GM12891 (cell line): Measurements from ENCODE around the gene MYOCOS.
"Not testable (repeated sequence)": the region's sequence is repeated elsewhere in the genome, so short reads cannot be mapped to it uniquely, and the experiment has no call there.

Experiments used
- DNase-seq: peaks from one replicate; pipeline ENCODE4 v3.0.0; 2011; ENCODE audit warnings: low spot score; ENCODE audit not compliant: insufficient read length
- FAIRE-seq: peaks from 2 replicates; lab custom pipeline; 2011; peaks lifted over from hg19 to GRCh38; lab: Jason Lieb, UNC
- PAX5 ChIP-seq: IDR thresholded peaks from 2 replicates; pipeline ENCODE4 v1.6.1; 2011; ENCODE audit warnings: low read length, moderate library complexity, mild to moderate bottlenecking; ENCODE audit not compliant: insufficient read depth, severe bottlenecking
- POLR2A ChIP-seq: IDR thresholded peaks from 2 replicates; pipeline ENCODE4 v1.6.1; 2011; ENCODE audit warnings: low read depth, low read length, control low read depth
- POLR2AphosphoS5 ChIP-seq: IDR thresholded peaks from 2 replicates; pipeline ENCODE4 v1.6.1; 2011; ENCODE audit warnings: low read depth, low read length, control low read depth
- POU2F2 ChIP-seq: IDR thresholded peaks from 2 replicates; pipeline ENCODE4 v1.6.1; 2011; ENCODE audit warnings: low read depth, mild to moderate bottlenecking, control low read depth, low read length, moderate library complexity
- SPI1 ChIP-seq: IDR thresholded peaks from 2 replicates; pipeline ENCODE4 v1.6.1; 2011; ENCODE audit warnings: low read depth, low read length, control low read depth
- TAF1 ChIP-seq: IDR thresholded peaks from 2 replicates; pipeline ENCODE4 v1.6.1; 2011; ENCODE audit warnings: low read depth, low read length, control low read depth

Gene MYOCOS

DNA sequence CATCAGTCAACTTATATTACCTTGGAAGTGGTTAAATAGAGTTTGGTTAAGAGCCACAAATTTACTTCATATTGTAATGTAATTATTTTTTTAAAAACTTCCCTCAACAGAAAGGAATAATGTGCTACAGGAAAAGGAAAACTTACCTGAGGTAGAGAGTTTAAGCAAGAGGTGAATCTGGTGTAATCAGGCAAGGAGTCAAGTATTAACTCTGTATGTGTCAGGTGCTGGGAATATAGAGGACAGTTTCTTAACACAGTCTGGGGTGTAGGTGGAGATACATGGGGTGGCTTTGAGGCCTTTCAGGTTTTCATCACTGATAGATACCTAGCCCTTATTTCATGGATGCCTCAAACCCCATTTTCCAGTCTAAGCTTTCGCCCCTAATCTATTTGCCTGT lies 25.9 kb upstream of the MYOCOS start:
- no peak for TF ChIP-seq POLR2AphosphoS5
- TF ChIP-seq PAX5, result no peak
- no peak for TF ChIP-seq POU2F2
- TF ChIP-seq SPI1, result no peak
- TF ChIP-seq POLR2A, result no peak
- no peak for TF ChIP-seq TAF1
- DNase-seq (no peak), FAIRE-seq (no peak)

DNA sequence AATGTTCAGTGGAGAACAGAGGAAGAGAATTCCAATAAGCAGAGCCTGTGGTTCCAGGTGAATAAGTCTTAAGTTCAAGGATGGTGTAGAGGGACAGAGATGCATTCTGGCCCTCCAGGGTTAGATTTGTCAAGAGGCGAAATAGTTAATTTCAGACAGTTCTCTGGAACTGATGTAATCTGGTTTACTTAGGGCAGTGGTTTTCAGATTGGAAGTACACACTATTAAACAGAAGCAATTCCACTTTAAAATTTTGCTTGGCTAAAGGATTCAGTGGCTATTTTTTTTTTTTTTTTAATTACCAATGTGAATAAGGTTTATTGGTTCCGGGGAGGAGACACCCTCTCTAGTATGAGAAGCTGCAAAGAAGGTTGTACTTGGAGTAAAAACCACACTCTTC lies 25.3 kb upstream of the MYOCOS start:
- FAIRE-seq (no peak), DNase-seq (no peak)
- TF ChIP-seq POLR2A, result no peak

DNA sequence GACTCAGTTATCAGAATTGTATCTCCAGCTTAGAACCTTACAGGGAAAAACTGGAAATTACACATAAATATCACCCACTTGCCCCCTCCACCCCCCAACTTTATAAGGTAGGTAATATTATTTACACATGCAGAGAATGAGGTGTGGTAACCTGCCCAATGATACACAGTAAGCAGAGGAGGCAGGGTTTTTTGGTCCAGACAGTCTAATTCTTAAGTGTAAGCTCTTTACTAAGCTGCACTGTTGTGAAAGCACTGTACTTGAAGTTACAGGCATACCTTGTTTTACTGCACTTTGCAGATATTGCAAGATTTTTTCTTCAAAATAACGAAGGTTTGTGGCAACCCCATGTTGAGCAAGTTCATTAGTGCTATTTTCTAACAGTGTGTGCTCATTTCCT lies 24.8 kb upstream of the MYOCOS start:
- DNase-seq (no peak), FAIRE-seq (no peak)
- TF ChIP-seq TAF1 (no peak), SPI1 (no peak), POU2F2 (no peak), PAX5 (no peak), POLR2A (no peak), POLR2AphosphoS5 (no peak)

DNA sequence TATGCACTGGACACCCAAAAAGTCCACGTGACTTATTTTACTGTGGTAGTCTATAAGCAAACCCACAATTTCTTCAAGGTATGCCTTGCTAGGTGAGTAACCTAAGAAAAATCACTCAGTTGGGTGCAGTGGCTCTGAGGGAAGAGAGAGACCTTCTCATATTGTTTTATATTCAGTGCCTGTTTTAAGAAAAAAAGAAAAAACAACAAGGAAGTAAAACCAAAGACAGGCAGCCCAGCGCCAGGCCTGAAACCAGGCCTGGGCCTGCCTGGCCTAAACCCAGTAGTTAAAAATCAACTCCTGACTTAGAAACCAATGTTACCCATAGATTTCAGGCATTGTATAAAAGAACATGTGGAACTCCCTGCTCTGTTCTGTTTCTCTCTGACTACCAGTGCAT lies 21.7 kb upstream of the MYOCOS start:
- FAIRE-seq, DNase-seq: not testable (repeated sequence)

DNA sequence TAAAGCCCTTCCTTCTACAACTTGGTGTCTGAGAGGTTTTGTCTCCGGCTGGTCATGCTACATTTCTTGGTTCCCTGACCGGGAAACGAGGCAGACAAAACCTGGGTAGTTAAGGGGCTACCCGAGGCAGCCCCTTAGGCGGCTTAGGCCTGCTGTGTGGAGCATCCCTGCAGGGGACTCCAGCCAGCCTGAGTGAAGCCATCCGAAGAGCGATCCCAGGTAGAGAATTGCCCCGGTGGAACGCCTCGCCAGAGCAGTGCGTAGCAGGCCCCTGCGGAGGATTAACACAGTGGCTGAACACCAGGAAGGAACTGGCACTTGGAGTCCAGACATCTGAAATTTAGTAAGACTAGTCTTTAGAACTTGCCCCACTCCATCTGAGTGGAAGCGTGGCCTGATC lies 21.2 kb upstream of the MYOCOS start:
- no peak for TF ChIP-seq TAF1
- TF ChIP-seq PAX5, result no peak
- TF ChIP-seq POLR2A, result no peak
- TF ChIP-seq SPI1, result no peak
- TF ChIP-seq POU2F2, result no peak
- TF ChIP-seq POLR2AphosphoS5, result no peak
- FAIRE-seq (no peak), DNase-seq (no peak)

DNA sequence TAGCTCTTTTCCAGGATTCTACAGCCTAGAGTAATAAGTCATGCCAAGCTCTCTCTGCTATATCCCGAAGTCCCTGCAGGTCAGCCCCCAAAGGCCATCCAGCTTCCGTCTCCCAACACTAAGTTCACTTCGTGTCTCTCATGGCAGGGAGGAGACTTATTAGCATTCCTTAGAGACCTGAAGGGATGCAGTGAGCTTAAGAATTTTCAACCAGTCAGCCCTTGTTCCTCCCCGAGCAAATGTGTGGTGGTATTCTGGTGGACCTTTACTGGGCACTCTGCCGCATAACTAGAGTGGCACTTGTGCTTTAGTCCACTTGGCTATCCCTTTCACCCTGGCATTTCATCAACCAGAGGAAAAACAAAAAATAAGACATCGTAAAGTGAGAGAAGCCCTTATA lies 19.0 kb upstream of the MYOCOS start:
- not testable (repeated sequence) for DNase-seq, FAIRE-seq

DNA sequence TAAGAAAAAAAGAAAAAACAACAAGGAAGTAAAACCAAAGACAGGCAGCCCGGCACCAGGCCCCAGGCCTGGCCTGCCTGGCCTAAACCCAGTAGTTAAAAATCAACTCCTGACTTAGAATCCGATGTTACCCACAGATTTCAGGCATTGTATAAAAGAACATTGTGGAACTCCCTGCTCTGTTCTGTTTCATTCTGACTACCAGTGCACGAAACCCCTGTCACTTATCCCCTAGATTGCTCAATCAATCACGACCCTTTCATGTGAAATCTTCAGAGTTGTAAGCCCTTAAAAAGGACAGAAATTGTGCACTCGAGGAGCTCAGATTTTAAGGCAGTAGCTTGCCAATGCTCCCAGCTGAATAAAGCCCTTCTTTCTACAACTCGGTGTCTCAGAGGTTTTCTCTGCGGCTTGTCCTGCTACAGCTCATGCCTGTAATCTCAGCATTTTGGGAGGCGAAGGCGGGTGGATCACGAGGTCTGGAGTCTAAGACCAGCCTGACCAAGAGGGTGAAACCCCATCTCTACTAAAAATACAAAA lies 15.6 kb upstream of the MYOCOS start:
- TF ChIP-seq SPI1, result no peak
- no peak for DNase-seq
- FAIRE-seq, result no peak

DNA sequence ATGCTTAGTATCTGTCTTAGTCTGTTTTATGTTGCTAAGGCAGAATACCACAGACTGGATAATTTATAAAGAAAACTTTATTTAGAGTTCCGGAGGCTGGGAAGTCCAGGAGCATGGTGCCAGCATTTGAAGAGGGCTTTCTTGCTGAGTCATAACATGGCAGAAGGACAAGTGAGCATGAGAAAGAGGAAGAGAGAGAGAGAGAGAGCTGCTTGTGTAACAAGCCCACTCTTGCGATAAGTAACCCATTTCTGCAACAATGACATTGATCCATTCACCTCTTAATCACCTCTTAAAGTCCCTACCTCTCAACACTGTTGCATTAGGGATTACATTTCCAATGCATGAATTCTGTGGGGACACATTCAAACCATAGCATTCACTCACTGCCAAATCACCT lies 11.7 kb upstream of the MYOCOS start:
- TF ChIP-seq SPI1, result peak; percentile 90
- no peak for TF ChIP-seq PAX5
- no peak for TF ChIP-seq TAF1
- FAIRE-seq (peak; percentile 83), DNase-seq (no peak)

DNA sequence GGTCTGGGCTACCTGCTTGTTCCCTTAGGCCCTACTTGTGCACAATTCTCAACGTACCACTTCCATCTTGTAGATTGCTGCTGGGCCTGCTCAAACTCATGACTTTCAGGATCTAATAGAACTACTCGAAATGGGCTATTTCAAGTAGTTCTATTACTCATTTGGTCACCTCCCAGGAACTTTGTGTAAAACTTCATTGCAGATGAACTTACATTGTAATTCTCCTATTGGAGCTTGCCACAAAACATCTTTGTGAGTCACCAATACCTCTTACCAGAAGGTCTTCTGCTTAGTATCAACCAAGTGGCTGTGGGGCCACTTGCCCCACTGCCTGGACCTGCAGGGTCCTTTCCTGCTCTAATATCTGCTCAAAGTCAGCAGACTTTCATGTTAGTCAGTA lies 10.7 kb upstream of the MYOCOS start:
- no peak for TF ChIP-seq SPI1
- TF ChIP-seq PAX5, result no peak
- TF ChIP-seq POLR2AphosphoS5, result no peak
- no peak for TF ChIP-seq POLR2A
- no peak for TF ChIP-seq POU2F2
- TF ChIP-seq TAF1, result no peak
- FAIRE-seq (no peak), DNase-seq (no peak)

DNA sequence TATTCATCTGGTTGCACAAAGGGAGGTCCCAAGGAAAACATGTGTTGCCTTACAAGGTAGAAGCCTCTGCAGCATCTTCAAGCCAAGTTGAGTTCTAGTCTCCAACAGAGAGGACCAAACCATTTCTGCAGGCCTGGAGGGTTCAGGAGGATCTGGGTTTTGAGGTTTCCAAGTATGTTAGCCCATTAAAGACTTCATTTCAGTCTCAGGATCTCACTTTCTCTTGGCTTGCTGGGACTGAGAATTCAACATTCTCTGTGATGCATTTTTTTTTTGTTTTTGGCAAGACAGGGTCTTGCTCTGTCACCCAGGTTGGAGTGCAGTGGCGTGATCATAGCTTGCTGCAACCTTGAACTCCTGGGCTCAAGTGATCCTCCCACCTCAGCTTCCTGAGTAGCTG lies 8.8 kb upstream of the MYOCOS start:
- no peak for FAIRE-seq
- TF ChIP-seq PAX5, result no peak
- TF ChIP-seq SPI1, result no peak
- no peak for TF ChIP-seq TAF1
- TF ChIP-seq POLR2A, result no peak
- TF ChIP-seq POU2F2, result no peak
- TF ChIP-seq POLR2AphosphoS5, result no peak

DNA sequence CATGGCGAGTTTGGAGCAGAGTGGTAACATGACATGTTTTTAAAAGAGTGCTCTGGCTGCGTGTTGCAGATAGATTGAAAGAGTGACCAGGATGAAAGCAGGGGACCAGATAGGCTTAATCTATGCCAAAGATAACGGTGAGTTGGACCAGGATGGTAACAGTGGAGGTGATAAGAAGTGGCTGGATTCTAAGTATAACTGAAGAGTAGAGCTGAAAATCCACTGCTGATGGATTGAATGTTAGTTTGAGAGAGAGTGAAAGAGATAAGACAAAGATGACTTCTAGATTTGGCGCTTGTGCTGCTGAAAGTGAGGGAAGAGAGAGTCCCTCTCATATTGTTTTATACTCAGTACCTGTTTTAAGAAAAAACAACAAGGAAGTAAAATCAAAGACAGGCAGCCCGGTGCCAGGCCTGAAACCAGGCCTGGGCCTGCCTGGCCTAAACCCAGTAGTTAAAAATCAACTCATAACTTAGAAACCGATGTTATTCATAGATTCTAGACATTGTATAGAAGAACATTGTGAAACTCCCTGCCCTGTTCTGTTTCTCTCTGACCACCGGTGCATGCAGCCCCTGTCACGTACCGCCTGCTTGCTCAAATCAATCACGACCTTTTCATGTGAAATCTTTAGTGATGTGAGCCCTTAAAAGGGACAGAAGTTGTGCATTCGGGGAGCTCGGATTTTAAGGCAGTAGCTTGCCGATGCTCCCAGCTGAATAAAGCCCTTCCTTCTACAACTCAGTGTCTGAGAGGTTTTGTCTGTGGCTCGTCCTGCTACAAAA lies 6.7 kb upstream of the MYOCOS start:
- not testable (repeated sequence) for FAIRE-seq, DNase-seq

More for the DNA sequence above, 8.8 kb upstream of the MYOCOS start:
- DNase-seq, result no peak

DNA sequence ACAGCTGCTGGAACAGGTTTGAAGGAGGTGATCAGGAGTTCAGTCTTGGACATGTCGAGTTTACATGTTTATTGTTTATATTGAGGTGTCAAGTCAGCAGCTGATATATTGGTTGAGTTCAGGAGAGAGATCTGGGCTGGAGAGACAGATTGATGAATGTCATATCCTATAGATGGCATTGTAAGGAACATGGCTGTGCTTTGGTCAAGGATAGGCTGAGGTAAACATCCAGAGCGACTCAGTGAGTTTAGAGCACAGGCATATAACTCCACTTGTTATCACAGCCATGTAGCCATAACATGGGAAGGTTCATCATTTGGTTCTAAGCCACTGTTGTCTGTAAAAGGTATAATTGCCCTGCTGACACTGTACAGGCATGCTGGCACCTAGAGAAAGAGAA lies 5.5 kb upstream of the MYOCOS start:
- TF ChIP-seq PAX5 (no peak), SPI1 (no peak), TAF1 (no peak), POU2F2 (no peak), POLR2A (no peak), POLR2AphosphoS5 (no peak)
- DNase-seq, result no peak
- FAIRE-seq, result no peak
